Measurements from ENCODE around the gene BIK. TPM values are rescaled to one million over a fixed set of nuclear protein-coding genes. Genes with fewer than 3 reads are reported as not detected.
"Not testable (repeated sequence)": the region's sequence is repeated elsewhere in the genome, so short reads cannot be mapped to it uniquely, and the experiment has no call there.

BIK gene
- total RNA-seq, 2 donors from 2014 or later = 0.63 TPM; not detected in 1

- peak within 1 kb of the TSS; percentile 95 to 97 for H3K4me3 ChIP-seq
- H3K4me1 ChIP-seq = peaks cover 0 to 20% of the 10 kb centered on the region in 2 donors
- DNase-seq (ENCODE audit: low spot score) = peak; percentile 83
- H3K9me3 ChIP-seq = no peaks in the 10 kb centered on the region
- peak within 1 kb of the TSS; percentile 65 to 84 for H3K27ac ChIP-seq
- peaks cover 18% of the 10 kb centered on the region for H3K36me3 ChIP-seq
- TF ChIP-seq CTCF (IDR thresholded peaks at IDR 0.05) = no peak
- H3K27me3 ChIP-seq = no peaks in the 10 kb centered on the region
Observed at GRCh38 chr22:43142880-43143562, 32.5 kb downstream of the BIK start, which contains the start of gene MCAT. Gene MCAT, minus strand, starts transcription at chr22:43143398. Its CDS starts 50 bp downstream, at chr22:43143348.

GRCh38 chr22:43144949-43145348, 34.4 kb downstream of the BIK start:
- no peak overlapping the region for H3K27ac ChIP-seq
- H3K27me3 ChIP-seq = no peaks in the 10 kb centered on the region
- H3K4me1 ChIP-seq = peaks cover 0 to 20% of the 10 kb centered on the region in 2 donors
- DNase-seq (ENCODE audit: low spot score) = no peak
- no peak overlapping the region for H3K4me3 ChIP-seq
- no peak for TF ChIP-seq CTCF (IDR thresholded peaks at IDR 0.05)
- H3K36me3 ChIP-seq = peaks cover 4% of the 10 kb centered on the region
- no peaks in the 10 kb centered on the region for H3K9me3 ChIP-seq

GRCh38 chr22:43145371-43145770, 34.8 kb downstream of the BIK start:
- not testable (repeated sequence) for H3K27me3 ChIP-seq; H3K4me3 ChIP-seq; H3K27ac ChIP-seq; H3K9me3 ChIP-seq; H3K36me3 ChIP-seq; DNase-seq (ENCODE audit: low spot score)
- H3K4me1 ChIP-seq = peaks cover 0 to 20% of the 10 kb centered on the region in 2 donors

GRCh38 chr22:43146332-43146731, 35.8 kb downstream of the BIK start:
- H3K36me3 ChIP-seq; H3K27ac ChIP-seq; DNase-seq (ENCODE audit: low spot score); H3K9me3 ChIP-seq; H3K27me3 ChIP-seq; H3K4me3 ChIP-seq: not testable (repeated sequence)
- H3K4me1 ChIP-seq = peaks cover 0 to 23% of the 10 kb centered on the region in 2 donors

- H3K9me3 ChIP-seq = no peaks in the 10 kb centered on the region
- no peaks in the 10 kb centered on the region for H3K27me3 ChIP-seq
- no peak overlapping the region for H3K27ac ChIP-seq
- no peak overlapping the region for H3K4me3 ChIP-seq
- H3K4me1 ChIP-seq = peaks cover 0 to 21% of the 10 kb centered on the region in 2 donors
- TF ChIP-seq CTCF (IDR thresholded peaks at IDR 0.05) = no peak
- DNase-seq (ENCODE audit: low spot score) = no peak
- H3K36me3 ChIP-seq = no peaks in the 10 kb centered on the region
Observed at GRCh38 chr22:43147821-43148220, 37.3 kb downstream of the BIK start.

GRCh38 chr22:43148581-43148980, 38.0 kb downstream of the BIK start:
- no peak overlapping the region for H3K27ac ChIP-seq
- H3K36me3 ChIP-seq = no peaks in the 10 kb centered on the region
- H3K9me3 ChIP-seq = no peaks in the 10 kb centered on the region
- H3K4me1 ChIP-seq = peaks cover 0 to 23% of the 10 kb centered on the region in 2 donors
- no peak for TF ChIP-seq CTCF (IDR thresholded peaks at IDR 0.05)
- no peaks in the 10 kb centered on the region for H3K27me3 ChIP-seq
- DNase-seq (ENCODE audit: low spot score) = no peak
- H3K4me3 ChIP-seq = no peak overlapping the region

GRCh38 chr22:43150731-43151206, 40.2 kb downstream of the BIK start:
- Histone ChIP-seq H3K27ac (peak overlapping the region; percentile 86 to 93), H3K27me3 (no peaks in the 10 kb centered on the region), H3K4me1 (peaks cover 0 to 33% of the 10 kb centered on the region in 2 donors), H3K4me3 (peak overlapping the region; percentile 64 to 96), H3K36me3 (no peaks in the 10 kb centered on the region), H3K9me3 (no peaks in the 10 kb centered on the region)
- no peak for TF ChIP-seq CTCF (IDR thresholded peaks at IDR 0.05)
- DNase-seq (ENCODE audit: low spot score) = no peak

All from right atrium auricular region (tissue), 2 donors.